HG03039 (cell line): ENCODE data around the gene CPLANE2.
"Not testable (repeated sequence)": the region's sequence is repeated elsewhere in the genome, so short reads cannot be mapped to it uniquely, and the experiment has no call there.

Experiments used
- ATAC-seq: cut with Tn5 transposase; IDR thresholded peaks from one replicate; pipeline ENCODE4 v1.9.1; 2021; ENCODE audit warnings: mild to moderate bottlenecking, moderate library complexity; ENCODE audit not compliant: unreplicated experiment

CPLANE2 gene

GRCh38 chr1:16210581-16210980 lies 26.4 kb downstream of the CPLANE2 start:
- ATAC-seq: no peak

GRCh38 chr1:16209847-16210407 lies 27.1 kb downstream of the CPLANE2 start:
- no peak for ATAC-seq

GRCh38 chr1:16209132-16209846 lies 27.7 kb downstream of the CPLANE2 start:
- ATAC-seq: no peak

GRCh38 chr1:16208270-16208987 lies 28.6 kb downstream of the CPLANE2 start:
- ATAC-seq: no peak

GRCh38 chr1:16207318-16208269 lies 29.4 kb downstream of the CPLANE2 start:
- ATAC-seq: no peak

- peak; percentile 66 for ATAC-seq
These were observed 30.3 kb downstream of the CPLANE2 start for GRCh38 chr1:16206547-16207317.

GRCh38 chr1:16205891-16206546 lies 31.0 kb downstream of the CPLANE2 start:
- ATAC-seq: no peak

- no peak for ATAC-seq
These were observed 31.7 kb downstream of the CPLANE2 start for GRCh38 chr1:16205334-16205671.

- no peak for ATAC-seq
These were observed 32.2 kb downstream of the CPLANE2 start for GRCh38 chr1:16204634-16205333.

- no peak for ATAC-seq
These were observed 32.8 kb downstream of the CPLANE2 start for GRCh38 chr1:16204216-16204615.

GRCh38 chr1:16203550-16203949 lies 33.4 kb downstream of the CPLANE2 start:
- ATAC-seq: no peak

GRCh38 chr1:16202281-16203210 lies 34.4 kb downstream of the CPLANE2 start:
- ATAC-seq: no peak

GRCh38 chr1:16199700-16200099 lies 37.3 kb downstream of the CPLANE2 start:
- ATAC-seq: no peak

- ATAC-seq: no peak
These were observed 37.9 kb downstream of the CPLANE2 start for GRCh38 chr1:16199157-16199501.

GRCh38 chr1:16198444-16199156 lies 38.4 kb downstream of the CPLANE2 start:
- ATAC-seq: no peak

- ATAC-seq: no peak
These were observed 40.1 kb downstream of the CPLANE2 start for GRCh38 chr1:16196874-16197273.

GRCh38 chr1:16196139-16196538 lies 40.8 kb downstream of the CPLANE2 start:
- ATAC-seq: not testable (repeated sequence)

- no peak for ATAC-seq
These were observed 41.5 kb downstream of the CPLANE2 start for GRCh38 chr1:16195518-16195905.
